Esophagus muscularis mucosa (tissue), 3 donors: ENCODE data around the gene NTRK2.

Experiments used
- POLR2A ChIP-seq: fragments of 450-650 bp; IDR thresholded peaks from one replicate; pipeline ENCODE4 v1.6.1; 2017; ENCODE audit warnings: antibody characterized with exemption, moderate library complexity, mild to moderate bottlenecking, low read depth
- POLR2AphosphoS5 ChIP-seq, 2 donors: sonication (generic); formaldehyde crosslinking; IDR thresholded peaks; one replicate each; pipeline ENCODE4 v1.6.1; 2017; ENCODE audit warnings: antibody characterized with exemption in 2 of 2
- TF ChIP-seq, protein P1 (sequence below), 3 experiments: fragments of 200-600 bp in 2 of 3; fragments of 450-650 bp in 1 of 3; sonication (generic) in 2 of 3; IDR thresholded peaks; one replicate each; pipeline ENCODE4 v1.5.1; 2017 to 2019; ENCODE audit warnings: antibody characterized with exemption in 3 of 3, mild to moderate bottlenecking in 2 of 3, moderate library complexity in 1 of 3

DNA sequence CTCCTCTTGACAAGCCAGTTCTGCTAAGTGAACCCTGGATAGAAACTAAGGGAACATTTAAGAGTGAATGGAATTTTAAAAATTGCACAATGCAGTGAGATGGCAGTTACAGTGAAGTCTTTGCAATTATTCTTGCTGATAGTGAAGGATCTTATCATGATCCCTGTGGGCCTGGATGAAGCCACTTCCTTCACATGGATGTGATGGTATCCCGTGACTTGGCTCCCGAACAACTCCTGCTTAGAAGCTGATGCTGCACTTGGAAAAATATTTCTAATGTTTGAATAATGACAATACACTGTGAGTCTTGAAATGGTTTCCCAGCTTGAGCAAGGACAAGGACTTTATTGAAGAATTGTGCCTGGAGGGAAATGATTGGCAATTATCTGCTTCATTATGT is 49.2 kb upstream of the NTRK2 start:
- TF ChIP-seq POLR2A (no peak), POLR2AphosphoS5 (IDR thresholded peaks at IDR 0.05) (no peak)
- TF ChIP-seq, protein P1, sequence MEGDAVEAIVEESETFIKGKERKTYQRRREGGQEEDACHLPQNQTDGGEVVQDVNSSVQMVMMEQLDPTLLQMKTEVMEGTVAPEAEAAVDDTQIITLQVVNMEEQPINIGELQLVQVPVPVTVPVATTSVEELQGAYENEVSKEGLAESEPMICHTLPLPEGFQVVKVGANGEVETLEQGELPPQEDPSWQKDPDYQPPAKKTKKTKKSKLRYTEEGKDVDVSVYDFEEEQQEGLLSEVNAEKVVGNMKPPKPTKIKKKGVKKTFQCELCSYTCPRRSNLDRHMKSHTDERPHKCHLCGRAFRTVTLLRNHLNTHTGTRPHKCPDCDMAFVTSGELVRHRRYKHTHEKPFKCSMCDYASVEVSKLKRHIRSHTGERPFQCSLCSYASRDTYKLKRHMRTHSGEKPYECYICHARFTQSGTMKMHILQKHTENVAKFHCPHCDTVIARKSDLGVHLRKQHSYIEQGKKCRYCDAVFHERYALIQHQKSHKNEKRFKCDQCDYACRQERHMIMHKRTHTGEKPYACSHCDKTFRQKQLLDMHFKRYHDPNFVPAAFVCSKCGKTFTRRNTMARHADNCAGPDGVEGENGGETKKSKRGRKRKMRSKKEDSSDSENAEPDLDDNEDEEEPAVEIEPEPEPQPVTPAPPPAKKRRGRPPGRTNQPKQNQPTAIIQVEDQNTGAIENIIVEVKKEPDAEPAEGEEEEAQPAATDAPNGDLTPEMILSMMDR (IDR thresholded peaks at IDR 0.05) = no peak
